ENCODE measurements around the gene ACY1.

DNA sequence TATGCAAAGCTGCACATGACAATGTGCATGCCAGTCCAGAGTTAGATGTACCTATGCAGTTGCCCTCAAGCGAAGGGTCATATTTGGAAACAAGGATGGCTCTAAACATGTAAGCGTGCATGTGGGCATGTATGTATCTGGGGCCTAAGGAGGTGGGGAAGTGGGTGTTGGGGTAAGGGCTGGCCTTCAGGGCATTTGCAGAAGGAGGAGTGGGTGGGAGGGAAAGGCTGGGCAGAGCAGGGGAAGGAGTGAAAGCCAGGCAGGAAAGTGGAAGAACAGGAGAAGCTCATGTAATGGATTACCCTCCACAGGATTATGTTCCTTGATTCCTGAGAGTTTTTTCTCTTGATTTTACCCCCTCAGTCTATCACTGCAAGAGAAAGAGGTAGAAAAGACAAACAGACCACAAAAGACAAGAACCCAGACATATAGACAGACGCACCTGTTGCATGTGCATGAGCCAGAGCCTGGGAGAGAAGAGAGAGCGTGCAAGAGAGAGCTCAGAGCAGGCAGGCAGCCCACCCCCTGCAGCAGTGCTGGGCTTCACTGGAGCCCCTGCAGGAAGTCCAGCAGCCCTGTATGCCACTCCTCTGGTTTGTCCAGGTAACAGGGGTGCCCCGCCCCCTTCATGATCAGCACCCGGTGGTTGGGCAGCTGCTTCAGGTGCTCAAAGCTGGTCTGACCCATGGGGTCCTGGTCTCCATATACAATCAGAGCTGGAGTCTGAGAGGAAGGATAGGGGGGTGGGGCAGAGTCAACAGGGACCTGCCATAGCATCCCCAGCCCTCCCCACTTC is 14.3 kb upstream of the ACY1 start:
- TF ChIP-seq, protein P1, sequence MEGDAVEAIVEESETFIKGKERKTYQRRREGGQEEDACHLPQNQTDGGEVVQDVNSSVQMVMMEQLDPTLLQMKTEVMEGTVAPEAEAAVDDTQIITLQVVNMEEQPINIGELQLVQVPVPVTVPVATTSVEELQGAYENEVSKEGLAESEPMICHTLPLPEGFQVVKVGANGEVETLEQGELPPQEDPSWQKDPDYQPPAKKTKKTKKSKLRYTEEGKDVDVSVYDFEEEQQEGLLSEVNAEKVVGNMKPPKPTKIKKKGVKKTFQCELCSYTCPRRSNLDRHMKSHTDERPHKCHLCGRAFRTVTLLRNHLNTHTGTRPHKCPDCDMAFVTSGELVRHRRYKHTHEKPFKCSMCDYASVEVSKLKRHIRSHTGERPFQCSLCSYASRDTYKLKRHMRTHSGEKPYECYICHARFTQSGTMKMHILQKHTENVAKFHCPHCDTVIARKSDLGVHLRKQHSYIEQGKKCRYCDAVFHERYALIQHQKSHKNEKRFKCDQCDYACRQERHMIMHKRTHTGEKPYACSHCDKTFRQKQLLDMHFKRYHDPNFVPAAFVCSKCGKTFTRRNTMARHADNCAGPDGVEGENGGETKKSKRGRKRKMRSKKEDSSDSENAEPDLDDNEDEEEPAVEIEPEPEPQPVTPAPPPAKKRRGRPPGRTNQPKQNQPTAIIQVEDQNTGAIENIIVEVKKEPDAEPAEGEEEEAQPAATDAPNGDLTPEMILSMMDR (tag by site-specific recombination; IDR thresholded peaks at IDR 0.05), result no peak
- no peak for TF ChIP-seq ZNF184 (tag by site-specific recombination; IDR thresholded peaks at IDR 0.05)
- TF ChIP-seq, protein P2, sequence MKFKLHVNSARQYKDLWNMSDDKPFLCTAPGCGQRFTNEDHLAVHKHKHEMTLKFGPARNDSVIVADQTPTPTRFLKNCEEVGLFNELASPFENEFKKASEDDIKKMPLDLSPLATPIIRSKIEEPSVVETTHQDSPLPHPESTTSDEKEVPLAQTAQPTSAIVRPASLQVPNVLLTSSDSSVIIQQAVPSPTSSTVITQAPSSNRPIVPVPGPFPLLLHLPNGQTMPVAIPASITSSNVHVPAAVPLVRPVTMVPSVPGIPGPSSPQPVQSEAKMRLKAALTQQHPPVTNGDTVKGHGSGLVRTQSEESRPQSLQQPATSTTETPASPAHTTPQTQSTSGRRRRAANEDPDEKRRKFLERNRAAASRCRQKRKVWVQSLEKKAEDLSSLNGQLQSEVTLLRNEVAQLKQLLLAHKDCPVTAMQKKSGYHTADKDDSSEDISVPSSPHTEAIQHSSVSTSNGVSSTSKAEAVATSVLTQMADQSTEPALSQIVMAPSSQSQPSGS (tag by site-specific recombination; IDR thresholded peaks at IDR 0.05; ENCODE audit: low read depth), result no peak
- TF ChIP-seq ZNF324 (tag by site-specific recombination; IDR thresholded peaks at IDR 0.05), result no peak
- TF ChIP-seq ZNF785 (tag by site-specific recombination; IDR thresholded peaks at IDR 0.05), result no peak
- TF ChIP-seq SP7 (tag by site-specific recombination; IDR thresholded peaks at IDR 0.05), result no peak
- TF ChIP-seq MYNN (tag by site-specific recombination; IDR thresholded peaks at IDR 0.05; ENCODE audit: borderline replicate concordance), result no peak
- TF ChIP-seq ZNF248 (tag by site-specific recombination; IDR thresholded peaks at IDR 0.05), result no peak
- TF ChIP-seq YY1 (tag by site-specific recombination; IDR thresholded peaks at IDR 0.05), result no peak
- no peak for TF ChIP-seq ZNF239 (tag by site-specific recombination; IDR thresholded peaks at IDR 0.05)
- TF ChIP-seq, protein P3, sequence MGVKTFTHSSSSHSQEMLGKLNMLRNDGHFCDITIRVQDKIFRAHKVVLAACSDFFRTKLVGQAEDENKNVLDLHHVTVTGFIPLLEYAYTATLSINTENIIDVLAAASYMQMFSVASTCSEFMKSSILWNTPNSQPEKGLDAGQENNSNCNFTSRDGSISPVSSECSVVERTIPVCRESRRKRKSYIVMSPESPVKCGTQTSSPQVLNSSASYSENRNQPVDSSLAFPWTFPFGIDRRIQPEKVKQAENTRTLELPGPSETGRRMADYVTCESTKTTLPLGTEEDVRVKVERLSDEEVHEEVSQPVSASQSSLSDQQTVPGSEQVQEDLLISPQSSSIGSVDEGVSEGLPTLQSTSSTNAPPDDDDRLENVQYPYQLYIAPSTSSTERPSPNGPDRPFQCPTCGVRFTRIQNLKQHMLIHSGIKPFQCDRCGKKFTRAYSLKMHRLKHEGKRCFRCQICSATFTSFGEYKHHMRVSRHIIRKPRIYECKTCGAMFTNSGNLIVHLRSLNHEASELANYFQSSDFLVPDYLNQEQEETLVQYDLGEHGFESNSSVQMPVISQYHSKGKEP (tag by site-specific recombination; IDR thresholded peaks at IDR 0.05), result no peak

Measured in HEK293 (cell line).